ENCODE results near the gene USPL1. TPM values are rescaled to one million over a fixed set of nuclear protein-coding genes. Genes with fewer than 3 reads are reported as not detected.

The USPL1 gene
- total RNA-seq, 4 donors from 2014 or later: 14.4 to 28.4 (median 21.8) TPM

DNA sequence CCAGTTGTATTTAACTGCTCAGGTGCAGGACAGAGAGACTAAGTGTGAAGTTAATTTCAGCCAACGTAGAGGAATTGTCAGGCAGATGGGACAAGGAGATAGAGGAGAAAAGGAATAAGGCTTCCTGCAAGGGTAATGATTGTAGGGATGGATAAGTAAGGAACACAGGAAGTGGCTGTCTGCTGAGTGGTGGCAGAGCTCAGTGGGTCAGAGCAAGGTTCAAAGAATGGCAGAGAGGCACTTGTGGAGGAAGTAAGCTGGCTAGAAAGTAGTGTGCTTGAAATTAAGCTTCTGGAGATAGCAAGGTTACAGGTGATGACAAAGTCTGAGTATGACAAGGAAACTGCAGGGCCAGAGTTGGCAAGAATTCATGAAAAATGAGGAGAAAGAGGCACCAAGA lies 47.9 kb downstream of the USPL1 start:
- WGBS: 55% methylated on average over 1 of the region's 1 CpG
- TF ChIP-seq POLR2A (IDR thresholded peaks at IDR 0.05) (no peak), EP300 (IDR thresholded peaks at IDR 0.05) (no peak), POLR2AphosphoS5 (IDR thresholded peaks at IDR 0.05) (no peak)
- TF ChIP-seq, protein P1, sequence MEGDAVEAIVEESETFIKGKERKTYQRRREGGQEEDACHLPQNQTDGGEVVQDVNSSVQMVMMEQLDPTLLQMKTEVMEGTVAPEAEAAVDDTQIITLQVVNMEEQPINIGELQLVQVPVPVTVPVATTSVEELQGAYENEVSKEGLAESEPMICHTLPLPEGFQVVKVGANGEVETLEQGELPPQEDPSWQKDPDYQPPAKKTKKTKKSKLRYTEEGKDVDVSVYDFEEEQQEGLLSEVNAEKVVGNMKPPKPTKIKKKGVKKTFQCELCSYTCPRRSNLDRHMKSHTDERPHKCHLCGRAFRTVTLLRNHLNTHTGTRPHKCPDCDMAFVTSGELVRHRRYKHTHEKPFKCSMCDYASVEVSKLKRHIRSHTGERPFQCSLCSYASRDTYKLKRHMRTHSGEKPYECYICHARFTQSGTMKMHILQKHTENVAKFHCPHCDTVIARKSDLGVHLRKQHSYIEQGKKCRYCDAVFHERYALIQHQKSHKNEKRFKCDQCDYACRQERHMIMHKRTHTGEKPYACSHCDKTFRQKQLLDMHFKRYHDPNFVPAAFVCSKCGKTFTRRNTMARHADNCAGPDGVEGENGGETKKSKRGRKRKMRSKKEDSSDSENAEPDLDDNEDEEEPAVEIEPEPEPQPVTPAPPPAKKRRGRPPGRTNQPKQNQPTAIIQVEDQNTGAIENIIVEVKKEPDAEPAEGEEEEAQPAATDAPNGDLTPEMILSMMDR (IDR thresholded peaks at IDR 0.05): no peak
- H3K4me1 ChIP-seq: no peaks in the 10 kb centered on the region

DNA sequence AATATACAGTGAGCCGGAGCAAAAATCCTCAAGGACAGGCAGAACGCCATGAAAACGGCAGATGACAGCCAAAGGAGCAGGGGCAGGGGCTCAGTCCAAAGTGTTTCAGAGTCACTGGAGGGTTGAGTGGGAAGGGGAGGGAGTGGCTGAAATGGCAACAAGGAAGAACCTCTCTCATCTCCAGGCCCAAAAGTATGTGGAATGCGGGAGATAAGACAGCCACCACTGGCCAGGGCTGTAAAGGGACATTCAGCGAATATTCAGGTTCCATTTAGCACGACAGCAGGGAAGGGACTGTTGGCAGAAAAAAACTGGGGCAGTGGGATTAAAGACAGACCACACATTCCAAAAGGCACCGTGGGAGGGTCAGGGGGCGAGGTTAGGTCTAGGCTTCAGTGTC lies 48.4 kb downstream of the USPL1 start:
- 86% methylated on average over 8 of the region's 8 CpGs for WGBS
- Histone ChIP-seq H3K4me1 (no peaks in the 10 kb centered on the region), H3K4me3 (no peak overlapping the region), H3K36me3 (no peaks in the 10 kb centered on the region), H3K9me3 (no peaks in the 10 kb centered on the region), H3K27ac (no peak overlapping the region), H3K27me3 (no peaks in the 10 kb centered on the region)
- DNase-seq (ENCODE audit: low spot score in 2 of 2): no peak
- TF ChIP-seq EP300 (IDR thresholded peaks at IDR 0.05): no peak
- TF ChIP-seq POLR2A (IDR thresholded peaks at IDR 0.05): no peak
- TF ChIP-seq POLR2AphosphoS5 (IDR thresholded peaks at IDR 0.05): no peak
- TF ChIP-seq, protein P1 (IDR thresholded peaks at IDR 0.05): no peak

More for the DNA sequence above, 47.9 kb downstream of the USPL1 start:
- Histone ChIP-seq H3K9me3 (no peaks in the 10 kb centered on the region), H3K27me3 (no peaks in the 10 kb centered on the region), H3K27ac (no peak overlapping the region), H3K36me3 (no peaks in the 10 kb centered on the region), H3K4me3 (no peak overlapping the region)
- DNase-seq (ENCODE audit: low spot score in 2 of 2): no peak

DNA sequence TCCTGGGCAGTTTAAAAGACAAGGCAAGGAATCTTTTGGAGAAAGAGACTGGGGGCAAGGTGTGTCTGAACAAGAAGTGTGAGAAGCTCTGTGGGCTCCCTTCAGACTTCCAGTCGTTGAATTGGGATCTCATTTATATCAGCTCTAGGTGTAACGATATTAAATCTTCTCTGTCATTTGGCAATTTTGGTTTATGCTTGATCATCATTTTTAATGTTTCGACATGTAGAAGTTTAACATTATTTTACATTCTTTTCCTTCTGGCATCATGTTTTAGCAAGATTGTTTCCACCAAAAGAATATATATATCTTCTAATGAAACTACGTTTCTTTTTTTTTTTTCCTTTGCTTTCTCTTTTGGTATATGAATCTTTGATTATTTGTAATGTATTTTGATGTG lies 49.3 kb downstream of the USPL1 start:
- Histone ChIP-seq H3K27ac (no peak overlapping the region), H3K4me1 (no peaks in the 10 kb centered on the region), H3K9me3 (no peaks in the 10 kb centered on the region), H3K4me3 (no peak overlapping the region), H3K36me3 (no peaks in the 10 kb centered on the region), H3K27me3 (no peaks in the 10 kb centered on the region)
- TF ChIP-seq, protein P1 (IDR thresholded peaks at IDR 0.05): no peak
- TF ChIP-seq POLR2AphosphoS5 (IDR thresholded peaks at IDR 0.05): no peak
- no peak for DNase-seq (ENCODE audit: low spot score in 2 of 2)
- 62% methylated on average over 4 of the region's 4 CpGs for WGBS

DNA sequence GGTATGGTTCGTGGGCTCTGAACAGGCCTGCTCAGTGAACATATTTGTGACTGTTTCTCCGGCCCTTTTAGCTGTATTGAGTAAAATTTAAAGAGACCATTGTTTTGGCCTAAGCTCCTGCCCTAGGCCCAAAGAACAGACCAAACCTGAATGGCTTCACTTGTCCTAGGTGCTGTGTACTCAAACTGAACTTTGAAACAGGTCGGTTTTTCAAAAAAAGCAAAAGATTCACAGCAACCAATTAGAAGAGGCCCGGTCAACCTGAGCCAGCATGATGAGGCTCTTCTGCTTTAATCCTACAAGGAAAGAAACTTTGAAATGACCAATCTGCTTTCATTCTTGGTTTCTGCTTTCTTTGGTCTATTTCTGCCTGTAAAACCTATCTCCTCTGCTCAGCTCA lies 50.6 kb downstream of the USPL1 start:
- Histone ChIP-seq H3K27ac (no peak overlapping the region), H3K27me3 (no peaks in the 10 kb centered on the region), H3K4me1 (no peaks in the 10 kb centered on the region), H3K9me3 (no peaks in the 10 kb centered on the region), H3K36me3 (no peaks in the 10 kb centered on the region), H3K4me3 (no peak overlapping the region)
- TF ChIP-seq, protein P1 (IDR thresholded peaks at IDR 0.05): no peak
- TF ChIP-seq POLR2AphosphoS5 (IDR thresholded peaks at IDR 0.05): no peak
- no peak for TF ChIP-seq EP300 (IDR thresholded peaks at IDR 0.05)
- TF ChIP-seq POLR2A (IDR thresholded peaks at IDR 0.05): no peak
- 97% methylated on average over 4 of the region's 4 CpGs for WGBS
- DNase-seq (ENCODE audit: low spot score in 2 of 2): no peak

DNA sequence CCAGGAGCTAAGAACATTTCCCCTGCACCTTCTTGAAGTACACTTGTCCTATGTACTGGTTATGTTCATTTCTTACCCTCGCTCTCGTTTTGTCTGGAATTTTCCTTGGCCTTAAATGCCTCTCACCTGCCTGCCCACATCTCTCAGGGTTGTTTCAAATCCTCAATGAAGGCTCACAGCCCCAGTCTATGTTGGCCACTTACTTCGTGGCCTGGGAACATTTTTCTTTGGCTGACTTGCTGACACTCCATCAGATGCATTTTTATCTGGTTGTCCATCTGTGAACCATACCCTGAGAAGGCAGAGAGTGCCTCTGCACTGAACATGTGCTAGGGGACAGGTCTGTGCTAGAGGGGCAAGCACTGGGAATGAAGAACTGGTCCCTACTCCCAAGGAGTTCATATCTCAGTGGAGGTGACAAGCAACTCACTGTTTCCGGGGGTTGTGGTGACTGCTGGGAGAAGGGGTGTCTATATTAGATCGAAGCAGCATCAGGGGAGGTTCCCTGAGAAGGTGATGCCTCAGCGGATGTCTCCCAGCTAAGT lies 53.6 kb downstream of the USPL1 start:
- no peak overlapping the region for H3K4me3 ChIP-seq
- H3K27ac ChIP-seq: no peak overlapping the region
- no peak for TF ChIP-seq EP300 (IDR thresholded peaks at IDR 0.05)
- no peak for TF ChIP-seq POLR2A (IDR thresholded peaks at IDR 0.05)
- TF ChIP-seq, protein P1 (IDR thresholded peaks at IDR 0.05): no peak
- TF ChIP-seq POLR2AphosphoS5 (IDR thresholded peaks at IDR 0.05): no peak
- no peaks in the 10 kb centered on the region for H3K9me3 ChIP-seq
- peaks cover 5% of the 10 kb centered on the region for H3K4me1 ChIP-seq
- no peaks in the 10 kb centered on the region for H3K36me3 ChIP-seq
- H3K27me3 ChIP-seq: no peaks in the 10 kb centered on the region
- DNase-seq (ENCODE audit: low spot score in 2 of 2): no peak
- WGBS: 82% methylated on average over 6 of the region's 6 CpGs
